DMS 273 (cell line): ENCODE data around the gene DNAJB6.

Source experiments
- DNase-seq: peaks from one replicate; lab custom pipeline; 2025; ENCODE audit not compliant: unreplicated experiment; lab: John Stamatoyannopoulos, UW

Gene DNAJB6

DNA sequence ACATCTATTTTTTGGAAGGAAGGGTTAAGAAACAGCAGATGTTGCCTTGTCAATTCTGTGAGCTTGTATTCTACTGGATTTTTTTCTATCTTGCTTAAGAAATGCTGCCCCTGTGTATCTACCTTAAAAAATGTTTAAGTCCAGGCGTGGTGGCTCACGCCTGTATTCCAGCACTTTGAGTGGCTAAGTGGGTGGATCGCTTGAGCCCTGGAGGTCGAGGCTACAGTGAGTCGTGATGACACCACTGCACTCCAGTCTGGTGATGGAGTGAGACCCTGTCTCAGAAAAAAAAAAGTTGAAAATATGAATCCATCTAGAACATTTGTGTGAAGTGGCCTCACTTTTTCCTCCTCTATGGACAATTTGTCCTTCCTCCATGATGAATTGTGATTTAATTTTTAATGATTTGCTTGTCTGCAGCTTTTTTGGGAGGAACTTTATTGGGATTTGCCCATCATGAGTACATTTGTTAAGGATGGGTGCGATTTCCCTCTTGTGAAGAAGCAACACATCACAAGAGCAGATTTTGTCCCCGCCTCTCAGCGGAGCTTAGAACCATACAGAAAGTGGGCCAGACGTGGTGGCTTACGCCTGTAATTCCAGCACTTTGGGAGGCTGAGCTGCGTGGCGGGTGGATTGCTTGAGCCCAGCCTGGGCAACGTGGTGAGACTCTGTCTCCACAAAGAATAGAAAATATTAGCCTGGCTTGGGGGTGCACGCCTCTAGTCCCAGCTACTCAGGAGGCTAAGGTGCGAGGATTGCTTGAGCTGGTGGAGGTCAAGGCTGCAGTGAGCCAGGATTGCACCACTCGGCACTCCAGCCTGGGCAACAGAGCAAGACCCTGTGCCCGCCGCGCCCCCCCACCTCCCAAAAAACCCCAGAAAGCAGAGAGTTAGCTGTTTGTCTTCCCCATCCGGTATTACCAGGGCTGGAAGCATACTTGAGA is 57.7 kb downstream of the DNAJB6 start:
- no peak for DNase-seq

DNA sequence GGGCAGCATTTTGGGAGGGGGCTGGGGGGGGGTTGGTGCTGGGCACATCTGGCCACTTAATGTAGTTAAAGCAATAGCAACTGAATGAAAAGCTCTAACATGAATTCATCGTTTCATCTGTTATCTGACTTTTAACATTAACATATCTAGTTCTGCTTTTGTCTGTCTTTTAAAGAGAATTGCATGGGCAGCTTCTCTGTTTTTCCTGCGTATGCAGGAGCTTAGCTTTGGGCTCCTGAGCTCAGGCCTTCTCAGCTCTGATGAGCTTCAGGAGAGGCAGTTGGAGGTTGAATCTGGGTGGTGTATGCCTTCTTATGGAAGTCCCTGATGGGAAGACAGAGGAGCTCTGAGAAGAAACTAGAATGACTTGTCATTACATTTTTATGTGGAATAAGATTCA is 58.4 kb downstream of the DNAJB6 start:
- no peak for DNase-seq

DNA sequence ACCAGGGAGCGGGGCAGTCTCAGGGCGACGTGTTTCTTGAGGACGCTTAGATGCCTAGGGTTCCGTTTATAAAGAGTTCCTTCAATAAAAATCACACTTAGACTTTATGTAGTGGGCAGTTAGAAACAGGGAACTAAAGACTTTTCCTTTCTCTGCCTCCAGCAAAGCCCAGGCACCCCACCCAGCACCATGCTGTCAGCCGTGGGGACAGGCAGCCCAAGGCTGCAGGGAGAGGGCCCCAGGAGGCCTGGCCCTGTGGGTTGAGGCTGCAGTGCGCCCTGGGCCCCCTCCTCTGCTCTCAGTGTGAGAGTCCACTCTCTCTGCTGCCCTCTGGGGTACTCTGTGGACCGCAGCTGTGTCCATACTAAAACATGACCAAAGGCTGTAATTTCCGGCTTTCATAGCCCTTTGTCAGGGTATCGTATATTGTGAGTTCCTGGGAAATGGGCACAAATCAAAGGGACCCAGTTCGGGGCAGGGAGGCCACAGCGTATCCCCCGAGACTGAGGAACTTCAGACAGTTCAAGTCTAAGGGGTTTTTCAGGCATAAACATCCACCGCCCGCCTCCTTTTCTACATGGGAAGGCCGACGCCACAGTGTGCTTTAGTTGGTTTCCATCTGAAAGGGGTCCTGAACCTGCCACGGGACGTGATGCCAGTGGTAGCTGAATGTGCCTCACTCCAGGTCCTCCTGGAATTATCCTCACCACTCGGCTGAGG is 59.7 kb downstream of the DNAJB6 start:
- DNase-seq = no peak

DNA sequence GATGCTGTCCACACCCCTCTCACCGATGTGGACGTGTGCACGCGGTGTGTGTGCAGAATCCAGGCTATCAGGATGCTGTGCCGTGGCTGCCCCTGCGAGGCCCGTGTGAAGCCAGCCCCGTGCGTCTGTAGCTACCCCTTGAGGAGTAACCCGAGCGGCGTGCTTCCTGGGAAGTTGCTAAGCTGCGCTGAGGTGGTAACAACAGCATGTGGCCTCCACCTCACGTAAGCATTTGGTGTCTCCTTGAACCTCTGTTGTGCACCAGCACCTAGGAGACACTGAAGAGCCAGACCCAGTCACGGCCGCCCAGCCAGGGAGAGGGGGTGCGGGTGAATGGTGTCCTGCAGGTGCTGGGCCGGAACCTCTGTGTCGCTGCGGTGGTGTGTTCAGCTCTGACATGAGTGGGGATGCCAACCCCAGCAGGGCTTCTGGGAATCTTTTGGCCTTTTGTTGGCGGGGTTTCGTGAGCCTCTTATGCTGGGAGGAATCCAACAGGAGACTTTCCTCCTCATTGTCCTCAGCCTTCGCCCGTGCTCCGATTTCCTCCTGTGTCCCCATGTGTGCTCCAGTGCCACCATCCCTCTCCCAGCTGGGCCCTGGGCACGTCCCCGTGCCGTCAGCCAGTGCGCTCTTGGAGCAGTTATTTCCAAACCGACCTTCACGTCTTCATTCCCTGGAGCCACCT is 60.4 kb downstream of the DNAJB6 start:
- DNase-seq = no peak

DNA sequence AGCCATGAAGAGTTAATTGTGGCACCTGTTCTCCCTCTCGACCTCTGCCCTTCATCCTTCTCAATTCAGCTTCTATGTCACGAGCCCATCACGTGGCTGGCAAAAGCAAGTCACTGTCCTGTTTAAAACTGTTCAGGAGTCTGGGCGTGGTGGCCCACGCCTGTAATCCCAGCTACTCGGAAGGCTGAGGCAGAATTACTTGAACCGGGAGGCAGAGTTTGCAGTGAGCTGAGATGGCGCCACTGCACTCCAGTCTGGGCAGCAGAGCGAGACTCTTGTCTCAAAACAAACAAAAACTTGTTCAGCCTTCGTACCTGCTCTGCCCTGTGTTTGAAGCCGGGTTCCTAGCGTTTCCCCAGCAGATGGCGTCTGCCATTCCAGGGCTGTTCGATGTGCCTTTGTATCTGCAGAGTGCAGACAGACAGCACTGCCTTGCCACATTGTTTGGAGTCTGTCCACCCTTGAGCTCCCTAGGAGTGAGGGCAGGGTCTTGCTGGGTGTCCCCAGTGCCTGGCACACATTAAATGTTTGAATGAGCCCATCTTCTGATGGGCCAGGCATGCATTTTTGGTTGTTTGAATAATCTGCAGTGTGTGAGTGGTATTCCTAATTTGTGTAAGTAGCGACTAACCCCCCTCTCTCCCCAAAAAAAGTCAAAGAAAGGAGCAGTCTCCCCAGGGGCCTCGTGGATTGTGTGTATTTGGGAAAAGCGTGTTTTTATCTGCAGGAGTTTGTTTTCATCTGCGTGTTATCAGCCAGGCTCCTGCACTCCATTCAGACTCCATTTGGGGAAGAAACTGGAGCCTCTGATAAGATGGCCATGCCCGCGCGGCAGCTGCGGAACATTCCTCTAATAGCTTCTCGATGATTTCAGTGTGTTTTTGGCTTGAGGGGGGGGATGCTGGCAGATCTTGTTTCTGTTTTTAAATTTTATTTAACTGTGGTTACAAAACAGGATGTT is 61.2 kb downstream of the DNAJB6 start:
- peak; percentile 78 for DNase-seq

DNA sequence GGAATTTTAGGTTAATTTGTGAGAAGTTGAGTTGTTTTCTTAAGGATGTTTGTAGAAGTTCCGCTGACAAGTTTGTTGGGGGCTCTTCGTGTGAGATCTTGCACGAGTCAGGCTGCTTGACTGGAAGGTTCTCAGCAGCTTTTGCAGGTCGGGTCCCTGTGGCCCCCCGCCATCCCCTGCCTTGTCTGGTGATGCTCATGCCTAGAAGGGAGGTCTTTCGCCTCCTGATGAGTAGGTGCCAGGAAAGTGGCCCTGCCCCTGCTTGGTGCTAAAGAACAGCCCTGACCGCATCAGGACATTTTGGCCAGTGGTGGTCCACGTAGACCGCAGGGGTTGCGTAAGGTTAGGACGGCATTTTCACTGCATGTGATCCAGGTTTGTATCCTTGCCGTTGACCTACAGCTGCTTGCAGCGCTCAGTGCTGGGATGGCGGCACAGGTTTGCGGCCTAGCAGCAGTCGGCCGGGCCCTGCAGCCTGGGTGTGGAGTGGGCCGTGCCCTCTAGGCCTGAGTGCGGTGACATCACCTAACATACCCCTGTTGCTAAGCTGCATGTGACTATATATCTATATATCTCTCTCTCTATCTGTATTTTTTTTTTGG is 62.4 kb downstream of the DNAJB6 start:
- DNase-seq = no peak

DNA sequence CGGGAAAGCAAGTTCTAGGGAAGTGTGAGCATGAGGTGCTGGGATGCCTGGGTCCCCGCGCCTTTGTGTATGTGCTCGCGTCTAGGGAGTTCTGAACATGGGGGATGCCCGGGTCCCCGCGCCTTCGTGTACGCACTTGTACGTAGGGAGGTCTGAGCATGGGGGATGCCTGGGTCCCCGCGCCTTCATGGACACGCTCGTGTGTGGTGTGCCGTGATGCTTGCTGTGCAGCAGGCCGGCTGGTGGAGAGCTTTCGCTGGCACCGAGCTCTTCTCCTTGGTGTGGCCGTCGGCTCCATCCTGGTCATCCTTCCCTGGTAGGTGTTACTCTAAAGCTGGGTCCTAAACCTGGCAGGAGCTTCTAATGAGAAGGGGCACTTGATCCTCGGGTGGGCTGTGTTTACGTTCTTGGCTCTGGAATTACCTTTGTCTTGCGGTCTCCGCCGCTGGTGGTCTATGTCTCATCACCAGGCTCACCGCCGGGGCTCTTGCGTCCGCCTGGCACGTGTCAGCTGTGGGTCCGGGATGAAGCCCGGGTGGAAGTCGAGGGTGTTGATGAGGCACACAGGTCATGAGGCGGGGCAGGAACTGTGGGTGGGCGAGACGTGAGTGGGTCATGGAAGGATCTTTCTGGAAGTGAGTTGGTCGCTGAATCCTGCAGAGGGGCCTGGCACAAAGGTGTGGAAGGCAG is 63.5 kb downstream of the DNAJB6 start:
- no peak for DNase-seq

DNA sequence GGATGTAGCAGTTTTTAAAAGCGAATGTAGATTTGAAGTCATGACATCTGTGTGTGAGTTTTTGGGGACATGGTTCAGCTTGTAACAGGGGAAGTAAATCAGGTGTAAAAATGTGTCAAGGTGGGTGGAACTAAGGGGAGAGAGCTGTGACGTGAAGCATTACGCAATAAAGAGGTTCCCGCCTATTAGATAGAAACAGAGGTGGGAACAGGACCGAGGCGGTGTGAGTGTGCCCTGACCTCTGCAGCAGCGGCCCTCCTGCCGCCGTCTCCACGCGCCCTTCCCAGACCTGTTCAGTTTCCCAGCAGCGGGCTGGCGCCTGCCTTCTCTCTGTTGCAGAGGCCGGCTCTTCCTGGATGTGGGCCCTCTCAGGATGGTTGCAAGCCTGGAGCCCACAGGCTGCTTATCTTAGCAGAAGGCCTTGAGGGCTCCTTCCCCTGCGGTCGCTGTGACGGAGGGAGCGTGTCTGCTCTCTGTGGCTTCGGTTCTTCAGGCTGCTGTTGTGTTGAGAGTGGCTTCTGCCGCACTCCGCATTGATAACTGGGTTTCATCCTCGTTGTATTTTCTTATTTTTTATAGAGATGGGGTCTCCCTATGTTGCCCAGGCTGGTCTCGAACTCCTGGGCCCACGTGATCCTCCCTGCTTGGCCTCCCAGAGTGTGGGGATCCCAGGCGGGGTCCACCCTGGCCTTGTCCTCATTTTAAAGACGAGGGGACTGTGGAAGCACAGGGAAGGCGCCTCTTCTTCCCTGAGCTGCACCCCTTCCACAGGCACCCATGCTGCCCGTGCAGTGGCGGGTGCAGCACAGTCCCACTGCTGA is 65.0 kb downstream of the DNAJB6 start:
- no peak for DNase-seq

DNA sequence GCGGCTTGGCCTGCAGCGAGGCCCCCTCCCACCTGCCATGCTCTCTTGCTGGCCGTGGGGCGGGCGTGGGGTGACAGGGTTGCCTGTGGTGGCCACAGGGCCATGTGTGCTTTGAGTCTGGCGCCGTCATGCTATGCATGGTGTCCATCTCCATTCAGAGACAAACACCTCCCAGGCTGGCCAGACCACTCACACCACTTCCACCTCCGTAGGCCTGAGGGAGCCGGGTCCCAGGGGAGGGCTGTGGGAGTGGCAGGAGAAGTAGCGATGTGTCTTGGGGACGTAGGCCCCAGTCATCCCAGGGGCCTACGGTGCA is 65.5 kb downstream of the DNAJB6 start:
- DNase-seq = no peak

DNA sequence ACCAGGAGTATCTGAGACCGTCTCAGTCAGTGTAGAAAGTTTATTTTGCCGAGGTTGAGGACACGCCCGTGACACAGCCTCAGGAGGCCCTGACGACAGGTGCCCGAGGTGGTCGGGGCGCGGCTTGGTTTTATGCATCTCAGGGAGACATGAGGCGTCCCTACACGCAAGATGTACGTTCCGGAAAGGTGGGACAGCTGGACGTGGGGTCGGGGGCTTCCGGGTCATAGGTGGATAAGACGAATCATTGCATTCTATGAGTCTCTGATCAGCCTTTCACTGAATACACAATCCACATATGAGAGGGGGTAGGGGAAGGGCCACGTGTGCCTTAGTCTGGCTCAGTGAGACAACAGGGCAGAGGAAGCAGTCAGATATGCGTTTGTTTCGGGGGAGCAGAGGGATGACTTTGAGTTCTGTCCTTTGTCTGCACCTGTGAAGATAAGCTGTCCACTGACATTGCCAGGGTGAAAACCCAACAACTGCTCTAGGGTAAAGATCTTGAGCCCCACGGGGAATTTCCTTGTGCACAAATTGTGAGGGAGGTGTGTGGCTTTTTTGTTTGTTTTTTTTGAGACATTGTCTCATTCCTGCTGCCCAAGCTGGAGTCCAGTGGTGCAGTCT is 66.2 kb downstream of the DNAJB6 start:
- DNase-seq = no peak

DNA sequence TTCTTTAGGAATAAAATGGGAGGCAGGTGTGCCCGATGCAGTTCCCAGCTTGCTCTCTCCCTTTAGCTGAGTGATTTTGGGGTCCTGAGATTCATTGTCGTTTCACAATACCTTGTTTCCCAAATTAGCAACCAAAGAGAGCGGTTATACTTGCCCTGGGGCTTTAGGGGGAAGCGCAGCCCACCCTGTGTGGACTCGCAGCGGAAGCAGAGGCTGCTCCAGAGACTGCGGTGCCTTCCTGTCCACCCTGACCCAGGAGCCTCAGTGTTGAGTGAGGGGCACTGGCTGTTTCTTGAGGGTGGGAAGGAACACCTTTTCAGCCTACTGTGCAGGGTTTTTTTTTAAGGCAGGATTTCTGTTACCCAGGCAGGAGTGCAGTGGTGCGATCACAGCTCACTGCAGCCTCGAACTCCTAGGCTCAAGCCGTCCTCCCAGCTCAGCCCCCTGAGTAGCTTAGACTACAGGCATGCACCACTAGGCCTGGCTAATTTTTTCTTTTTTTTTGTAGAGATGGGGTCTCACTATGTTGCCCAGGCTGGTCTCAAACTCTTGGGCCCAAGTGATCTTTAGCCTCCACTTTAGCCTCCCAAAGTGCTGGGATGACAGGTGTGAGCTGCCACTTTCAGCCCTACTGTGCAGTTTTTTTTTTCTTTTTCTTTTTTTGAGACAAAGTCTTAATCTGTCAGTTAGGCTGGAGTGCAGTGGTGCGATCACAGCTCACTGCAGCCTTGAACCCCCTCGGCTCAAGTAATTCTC is 67.0 kb downstream of the DNAJB6 start:
- DNase-seq = no peak

DNA sequence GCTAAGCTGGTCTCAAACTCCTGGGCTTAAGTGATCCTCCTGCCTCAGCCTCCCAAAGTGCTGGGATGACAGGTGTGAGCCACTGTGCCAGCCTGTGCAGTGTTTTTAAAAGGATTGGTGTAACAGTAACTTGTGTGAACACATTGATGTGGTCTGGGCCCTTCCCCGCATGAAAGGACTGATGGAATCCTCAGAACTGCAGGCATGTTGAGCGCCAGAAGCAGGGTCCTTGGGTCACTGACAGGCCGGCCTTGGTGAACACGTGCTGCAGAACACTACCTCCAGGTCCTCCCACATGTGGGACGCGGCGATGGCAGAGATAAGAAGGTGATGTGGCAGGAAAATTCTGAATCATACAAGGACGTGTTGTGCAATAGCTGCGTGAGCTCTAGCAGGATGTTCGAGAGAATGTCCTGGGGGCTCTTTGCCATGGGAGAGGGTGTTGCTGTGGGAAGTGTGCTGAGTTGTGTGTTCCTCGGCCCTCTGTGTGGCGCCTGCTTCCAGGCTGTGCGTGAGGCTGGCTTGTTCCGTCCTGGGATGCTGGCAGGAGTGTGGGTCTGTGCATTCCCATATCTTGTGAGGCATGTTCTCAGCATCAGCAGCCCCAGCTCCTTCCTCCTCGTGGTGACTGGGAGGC is 68.2 kb downstream of the DNAJB6 start:
- no peak for DNase-seq

DNA sequence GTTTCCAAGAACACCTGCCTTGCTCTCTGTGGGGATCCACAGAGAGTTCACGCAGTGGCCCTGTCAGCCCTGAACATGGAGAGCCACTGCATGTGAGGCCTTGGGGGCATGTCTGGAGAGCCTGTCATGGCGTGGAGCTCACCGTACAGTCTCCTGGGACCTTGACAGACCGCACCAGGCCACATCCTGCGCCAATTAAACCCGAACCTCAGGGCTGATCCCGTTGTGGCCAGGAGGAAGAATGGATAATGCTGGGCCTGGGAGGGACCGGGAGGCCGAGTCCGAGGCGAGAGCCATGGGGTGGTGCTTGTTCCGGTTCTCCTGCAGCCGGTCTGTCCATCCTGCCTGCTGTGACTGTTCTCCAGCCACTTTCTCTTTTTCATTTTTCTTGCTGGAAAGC is 68.7 kb downstream of the DNAJB6 start:
- DNase-seq = no peak

DNA sequence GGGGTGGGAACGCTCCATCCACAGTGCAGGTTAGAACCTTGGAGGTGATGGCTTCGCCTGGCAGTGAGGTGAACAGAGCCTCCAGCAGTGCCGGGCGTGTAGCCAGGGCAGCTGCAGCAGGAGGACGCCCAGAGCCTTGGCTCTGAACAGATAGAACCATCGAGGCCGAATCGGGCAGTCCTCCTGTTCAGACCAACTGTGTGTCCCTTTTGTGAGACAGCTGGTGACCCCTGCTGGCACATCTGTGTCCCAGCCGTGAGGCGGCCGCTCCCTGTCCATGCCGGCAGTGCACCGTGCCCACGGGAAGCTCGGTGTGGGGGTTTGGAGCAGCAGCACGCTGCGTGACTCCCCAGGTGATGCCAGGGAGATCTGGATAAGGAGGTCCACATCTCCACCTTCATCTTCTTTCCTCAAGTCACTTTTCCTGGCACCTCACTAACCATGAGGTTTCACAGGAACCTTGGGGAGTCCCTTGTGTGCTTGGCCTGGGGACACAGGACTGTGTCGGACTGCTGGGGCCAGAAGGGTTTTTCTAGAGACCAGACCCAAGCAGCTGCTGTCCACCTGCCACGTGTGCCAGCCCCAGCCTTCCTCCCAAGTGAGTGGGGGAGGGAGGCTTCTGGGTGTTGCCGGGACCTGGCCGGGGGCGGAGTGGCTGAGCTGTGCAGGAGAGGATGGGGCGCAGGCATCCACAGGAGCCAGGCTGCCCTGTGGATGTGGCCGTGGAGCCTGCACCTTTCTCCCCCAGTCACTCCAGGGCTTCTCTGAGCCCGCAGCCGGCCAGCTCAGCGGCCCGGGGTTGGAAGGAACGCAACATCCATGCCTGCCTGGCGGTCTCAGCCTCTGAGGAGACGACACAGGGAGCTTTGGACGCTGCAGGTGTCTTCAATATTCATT is 69.4 kb downstream of the DNAJB6 start:
- DNase-seq = peak; percentile 41

DNA sequence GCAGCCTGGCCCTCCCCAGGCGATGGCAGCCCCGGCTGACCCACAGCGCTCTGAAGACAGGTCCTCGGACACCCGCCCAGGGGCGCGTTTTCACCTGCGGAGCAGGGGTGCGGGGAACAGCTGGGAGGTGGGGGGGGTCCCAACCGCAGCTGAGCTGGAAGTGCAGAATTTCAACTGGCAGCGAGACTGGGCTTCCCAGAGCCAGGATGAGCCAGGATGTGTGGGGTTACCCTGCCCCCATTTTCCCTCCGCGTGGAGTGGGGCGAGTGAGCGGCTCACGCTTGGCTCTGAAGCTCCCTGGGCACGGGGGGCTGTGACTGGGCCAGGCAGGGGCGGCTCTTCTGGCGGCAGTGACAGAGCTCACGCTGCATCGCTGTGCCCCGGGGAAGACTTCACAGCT is 70.2 kb downstream of the DNAJB6 start:
- DNase-seq = no peak

DNA sequence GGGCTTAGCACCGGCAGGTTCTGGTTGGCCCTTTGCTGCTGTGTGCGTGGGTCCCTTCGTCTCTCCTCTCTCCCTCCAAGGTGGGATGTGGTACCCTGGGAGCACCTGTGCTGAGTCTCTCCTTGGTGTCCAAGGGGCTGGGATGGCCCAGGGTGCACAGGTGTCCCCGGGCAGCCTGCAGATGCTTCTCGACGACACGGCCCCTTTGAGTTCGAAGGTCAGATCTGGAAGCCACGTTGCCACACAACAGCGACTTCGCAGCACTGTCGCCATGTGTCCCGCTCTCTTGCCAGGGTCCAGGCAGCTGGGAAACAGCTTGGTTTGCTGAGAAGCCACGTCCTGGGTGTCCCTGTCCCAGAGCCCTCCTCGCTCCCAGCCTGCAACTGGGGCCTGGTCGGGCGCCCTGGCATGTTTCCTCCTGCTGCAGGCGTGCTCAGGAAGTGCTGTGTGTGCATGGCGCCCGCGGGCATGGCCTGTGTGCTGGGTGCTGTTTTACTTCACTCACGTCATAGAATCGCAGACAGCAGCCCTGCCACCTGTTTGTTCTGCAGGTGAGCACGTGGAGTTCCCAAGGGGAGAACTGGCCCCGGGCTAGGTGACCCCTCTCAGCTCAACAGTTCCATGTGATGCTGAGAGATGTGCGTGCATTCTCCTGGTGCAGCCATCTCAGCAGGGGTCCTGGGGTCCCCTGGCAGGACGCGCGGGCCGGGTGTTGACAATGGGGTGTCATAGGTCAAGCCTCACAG is 70.9 kb downstream of the DNAJB6 start:
- DNase-seq = no peak
